ENCODE data around the gene HMOX1. TPM values are rescaled to one million over a fixed set of nuclear protein-coding genes. Genes with fewer than 3 reads are reported as not detected.

Gene HMOX1
- total RNA-seq, 1 experiment from 2014 or later: 26.4 TPM

DNA sequence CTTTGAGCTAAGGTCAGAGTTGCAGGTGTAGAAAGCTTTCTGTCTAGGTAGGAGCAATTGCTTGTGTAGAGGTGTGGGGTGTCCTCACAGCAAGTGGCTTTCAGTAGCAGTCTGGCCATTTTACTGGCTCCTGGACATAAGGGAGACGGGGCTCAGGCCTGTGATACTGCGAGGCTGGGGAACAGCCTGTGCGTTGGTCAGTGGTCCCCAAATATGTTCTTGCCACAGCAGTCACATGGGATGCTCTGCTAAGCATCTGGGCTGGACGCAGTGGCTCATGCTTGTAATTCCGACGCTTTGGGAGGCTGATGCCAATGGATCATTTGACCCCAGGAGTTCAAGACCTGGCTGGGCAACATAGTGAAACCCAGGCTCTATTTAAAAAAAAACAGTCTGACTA lies 21.0 kb downstream of the HMOX1 start (continued):
- TF ChIP-seq, protein P1, sequence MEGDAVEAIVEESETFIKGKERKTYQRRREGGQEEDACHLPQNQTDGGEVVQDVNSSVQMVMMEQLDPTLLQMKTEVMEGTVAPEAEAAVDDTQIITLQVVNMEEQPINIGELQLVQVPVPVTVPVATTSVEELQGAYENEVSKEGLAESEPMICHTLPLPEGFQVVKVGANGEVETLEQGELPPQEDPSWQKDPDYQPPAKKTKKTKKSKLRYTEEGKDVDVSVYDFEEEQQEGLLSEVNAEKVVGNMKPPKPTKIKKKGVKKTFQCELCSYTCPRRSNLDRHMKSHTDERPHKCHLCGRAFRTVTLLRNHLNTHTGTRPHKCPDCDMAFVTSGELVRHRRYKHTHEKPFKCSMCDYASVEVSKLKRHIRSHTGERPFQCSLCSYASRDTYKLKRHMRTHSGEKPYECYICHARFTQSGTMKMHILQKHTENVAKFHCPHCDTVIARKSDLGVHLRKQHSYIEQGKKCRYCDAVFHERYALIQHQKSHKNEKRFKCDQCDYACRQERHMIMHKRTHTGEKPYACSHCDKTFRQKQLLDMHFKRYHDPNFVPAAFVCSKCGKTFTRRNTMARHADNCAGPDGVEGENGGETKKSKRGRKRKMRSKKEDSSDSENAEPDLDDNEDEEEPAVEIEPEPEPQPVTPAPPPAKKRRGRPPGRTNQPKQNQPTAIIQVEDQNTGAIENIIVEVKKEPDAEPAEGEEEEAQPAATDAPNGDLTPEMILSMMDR (IDR thresholded peaks at IDR 0.05 in 2 of 3, conservative IDR thresholded peaks at IDR 0.05 in 1 of 3; ENCODE audit: borderline replicate concordance in 1 of 3, insufficient read depth in 1 of 3, low read depth in 2 of 3, low read length in 2 of 3): no peak
- TF ChIP-seq YY1 (IDR thresholded peaks at IDR 0.05; ENCODE audit: extremely low read depth, insufficient replicate concordance, low read depth, low read length): no peak
- TF ChIP-seq ZBTB33 (IDR thresholded peaks at IDR 0.05; ENCODE audit: extremely low read depth, insufficient replicate concordance, low read length): no peak
- no peak for TF ChIP-seq ATF3 (IDR thresholded peaks at IDR 0.05)
- TF ChIP-seq CBX3 (IDR thresholded peaks at IDR 0.05; ENCODE audit: low read depth): no peak
- no peak for TF ChIP-seq SP1 (IDR thresholded peaks at IDR 0.05; ENCODE audit: low read depth)
- no peak for TF ChIP-seq JUND (IDR thresholded peaks at IDR 0.05)
- no peak for TF ChIP-seq RAD21 (IDR thresholded peaks at IDR 0.05; ENCODE audit: low read depth)

GRCh38 chr22:35403356-35403755 lies 22.5 kb downstream of the HMOX1 start:
- Histone ChIP-seq H3K9me3 (ENCODE audit: control insufficient read depth in 1 of 2, insufficient read depth in 1 of 2, low read depth in 1 of 2, low read length in 2 of 2) (no peaks in the 10 kb centered on the region), H2AFZ (ENCODE audit: low read depth, low read length, poor library complexity, severe bottlenecking) (no peak overlapping the region), H3K79me2 (ENCODE audit: insufficient read depth, low read length) (peaks cover 45% of the 10 kb centered on the region), H3K4me1 (ENCODE audit: control insufficient read depth in 1 of 2, insufficient read depth in 2 of 2, low read length in 2 of 2) (peaks cover 2 to 17% of the 10 kb centered on the region in 2 experiments; a peak in 2 of 4 replicates), H3K4me3 (replicated peaks in 1 of 2; ENCODE audit: low read depth in 1 of 2, low read length in 2 of 2) (no peak overlapping the region), H3K4me2 (ENCODE audit: low read length) (no peak overlapping the region), H3K27me3 (ENCODE audit: insufficient read depth, low read length) (no peaks in the 10 kb centered on the region), H3K9ac (ENCODE audit: low read length) (no peak overlapping the region), H3K36me3 (ENCODE audit: control insufficient read depth in 1 of 2, insufficient read depth in 2 of 2, low read length in 2 of 2) (peaks cover 34 to 57% of the 10 kb centered on the region in 2 experiments), H3K9me2 (ENCODE audit: insufficient read depth) (no peaks in the 10 kb centered on the region), H4K20me1 (ENCODE audit: insufficient read depth) (no peaks in the 10 kb centered on the region), H3K27ac (ENCODE audit: low read depth, low read length) (no peak overlapping the region; the same call in 1 of the 2 replicates)
- ChIA-PET POLR2A (interaction anchor here (1.4 kb wide), 1 partner anchor 9 kb away, joined by 3 read pairs; no protein-coding TSS in a partner anchor), CTCF (no interaction called here), RAD21 (ENCODE audit: low non-redundant PET in 1 of 2, low total read pairs in 2 of 2, uncharacterized antibody in 2 of 2, unreplicated experiment in 2 of 2) (no interaction called here)
- no TSS peak for BruUV-seq (replicated peaks)
- no peak for DNase-seq (ENCODE audit: low read depth, low spot score)
- intact Hi-C loops (cut with micrococcal nuclease): no loop called here
- TF ChIP-seq ATF3 (IDR thresholded peaks at IDR 0.05) (no peak), POLR2AphosphoS5 (IDR thresholded peaks at IDR 0.05; ENCODE audit: low read depth, low read length) (no peak), ZNF274 (IDR thresholded peaks at IDR 0.05; ENCODE audit: low read depth, low read length) (no peak), SRF (IDR thresholded peaks at IDR 0.05; ENCODE audit: low read depth) (no peak), ZFX (IDR thresholded peaks at IDR 0.05) (no peak), JUND (IDR thresholded peaks at IDR 0.05) (no peak), EZH2 (IDR thresholded peaks at IDR 0.05) (no peak), EGR1 (IDR thresholded peaks at IDR 0.05; ENCODE audit: low read depth) (no peak), RAD21 (IDR thresholded peaks at IDR 0.05; ENCODE audit: low read depth) (no peak), CEBPB (IDR thresholded peaks at IDR 0.05; ENCODE audit: low read depth) (no peak), CBX3 (IDR thresholded peaks at IDR 0.05; ENCODE audit: low read depth) (no peak), SP1 (IDR thresholded peaks at IDR 0.05; ENCODE audit: low read depth) (no peak), ZBTB33 (IDR thresholded peaks at IDR 0.05; ENCODE audit: extremely low read depth, insufficient replicate concordance, low read length) (no peak), ELF1 (IDR thresholded peaks at IDR 0.05; ENCODE audit: borderline replicate concordance, low read depth) (no peak), POLR2A (IDR thresholded peaks at IDR 0.05; ENCODE audit: borderline replicate concordance, extremely low read depth, insufficient read depth, insufficient read length) (no peak)
- no peak for ATAC-seq

Measured in HCT116 (cell line).